H9 (cell line): ENCODE data around the gene SLC35B2. TPM values are rescaled to one million over a fixed set of nuclear protein-coding genes. Genes with fewer than 3 reads are reported as not detected.

Experiments used
- DNase-seq: peaks from one replicate; pipeline ENCODE4 v3.0.0-alpha.2; 2017
- H2AFZ ChIP-seq: one replicate; pipeline ENCODE4 v1.6.1; 2013; ENCODE audit warnings: mild to moderate bottlenecking, low read length, control low read depth, moderate library complexity
- H2AK5ac ChIP-seq: 2 replicates; pipeline ENCODE4 v1.6.1; 2013; ENCODE audit warnings: low read length, control low read depth, mixed read lengths; ENCODE audit not compliant: insufficient read length
- H2BK120ac ChIP-seq: one replicate; pipeline ENCODE4 v1.6.1; 2013; ENCODE audit warnings: low read depth, mild to moderate bottlenecking, low read length, control low read depth, inconsistent platforms; ENCODE audit not compliant: poor library complexity, severe bottlenecking
- H2BK12ac ChIP-seq: 2 replicates; pipeline ENCODE4 v1.6.1; 2013; ENCODE audit warnings: low read length, control low read depth, mixed read lengths, low read depth; ENCODE audit not compliant: insufficient read length
- H2BK15ac ChIP-seq: 2 replicates; pipeline ENCODE4 v1.6.1; 2013; ENCODE audit warnings: low read depth, low read length, control low read depth
- H2BK20ac ChIP-seq: one replicate; pipeline ENCODE4 v1.6.1; 2013; ENCODE audit warnings: low read depth, mild to moderate bottlenecking, low read length, control low read depth, inconsistent platforms; ENCODE audit not compliant: poor library complexity, severe bottlenecking
- H2BK5ac ChIP-seq: 2 replicates; pipeline ENCODE4 v1.6.1; 2013; ENCODE audit warnings: low read length, control low read depth, mixed read lengths; ENCODE audit not compliant: insufficient read length
- H3K14ac ChIP-seq: 2 replicates; pipeline ENCODE4 v1.6.1; 2013; ENCODE audit warnings: low read length, control low read depth; ENCODE audit not compliant: insufficient read depth
- H3K18ac ChIP-seq: 2 replicates; pipeline ENCODE4 v1.6.1; 2013; ENCODE audit warnings: low read depth, mild to moderate bottlenecking, mixed read lengths, low read length, control low read depth; ENCODE audit not compliant: insufficient read length
- H3K23ac ChIP-seq: 2 replicates; pipeline ENCODE4 v1.6.1; 2013; ENCODE audit warnings: low read length, control low read depth, mixed read lengths, low read depth; ENCODE audit not compliant: insufficient read length
- H3K23me2 ChIP-seq: 2 replicates; pipeline ENCODE4 v1.6.1; 2013; ENCODE audit warnings: low read depth, mild to moderate bottlenecking, mixed read lengths, low read length, control low read depth; ENCODE audit not compliant: insufficient read length, poor library complexity, severe bottlenecking
- H3K27ac ChIP-seq: 2 replicates; pipeline ENCODE4 v1.5.1; 2013; ENCODE audit warnings: low read length, control low read depth, mixed read lengths, low read depth; ENCODE audit not compliant: insufficient read length
- H3K27me3 ChIP-seq: 2 replicates; pipeline ENCODE4 v1.6.1; 2013; ENCODE audit warnings: low read length, control low read depth, inconsistent platforms; ENCODE audit not compliant: insufficient read depth
- H3K4ac ChIP-seq: 2 replicates; pipeline ENCODE4 v1.6.1; 2013; ENCODE audit warnings: low read depth, mild to moderate bottlenecking, control low read depth, inconsistent platforms, low read length, moderate library complexity
- H3K4me1 ChIP-seq: 2 replicates; pipeline ENCODE4 v1.6.1; 2013; ENCODE audit warnings: low read length, control low read depth, inconsistent platforms; ENCODE audit not compliant: insufficient read depth
- H3K4me2 ChIP-seq: 2 replicates; pipeline ENCODE4 v1.6.1; 2013; ENCODE audit warnings: low read length, control low read depth, mixed read lengths; ENCODE audit not compliant: insufficient read length, insufficient read depth
- H3K56ac ChIP-seq: 2 replicates; pipeline ENCODE4 v1.6.1; 2013; ENCODE audit warnings: low read depth, mild to moderate bottlenecking, mixed read lengths, low read length, control low read depth; ENCODE audit not compliant: insufficient read length
- H3K79me1 ChIP-seq: 2 replicates; pipeline ENCODE4 v1.6.1; 2013; ENCODE audit warnings: low read depth, mild to moderate bottlenecking, moderate library complexity, low read length, control low read depth, inconsistent platforms; ENCODE audit not compliant: insufficient read depth, poor library complexity, severe bottlenecking
- H3K79me2 ChIP-seq: 2 replicates; pipeline ENCODE4 v1.6.1; 2013; ENCODE audit warnings: low read length, control low read depth, inconsistent platforms; ENCODE audit not compliant: insufficient read depth
- H3K9ac ChIP-seq: 2 replicates; pipeline ENCODE4 v1.6.1; 2013; ENCODE audit warnings: low read length, control low read depth, mixed read lengths; ENCODE audit not compliant: insufficient read length; ENCODE audit errors: extremely low read depth
- H3K9me3 ChIP-seq: one replicate; pipeline ENCODE4 v1.6.1; 2013; ENCODE audit warnings: low read depth, low read length, inconsistent platforms; ENCODE audit not compliant: control insufficient read depth
- H3T11ph ChIP-seq: one replicate; pipeline ENCODE4 v1.6.1; 2013; ENCODE audit warnings: mild to moderate bottlenecking, low read length, control low read depth, inconsistent platforms
- H4K20me1 ChIP-seq: one replicate; pipeline ENCODE4 v1.6.1; 2013; ENCODE audit not compliant: control insufficient read depth, insufficient read length, insufficient read depth
- H4K5ac ChIP-seq: 2 replicates; pipeline ENCODE4 v1.6.1; 2013; ENCODE audit warnings: low read depth, mild to moderate bottlenecking, mixed read lengths, low read length, control low read depth; ENCODE audit not compliant: insufficient read length
- H4K8ac ChIP-seq: replicated peaks from 2 replicates; pipeline ENCODE4 v1.6.1; 2013; ENCODE audit warnings: low read length, control low read depth, mixed read lengths, low read depth; ENCODE audit not compliant: insufficient read length
- H4K91ac ChIP-seq: 2 replicates; pipeline ENCODE4 v1.6.1; 2013; ENCODE audit warnings: low read depth, mild to moderate bottlenecking, moderate library complexity, mixed read lengths, low read length, control low read depth; ENCODE audit not compliant: insufficient read length
- H3K27ac Mint-ChIP-seq, 3 experiments: 2 replicates in 2 of 3; 3 replicates in 1 of 3; pipeline ENCODE4 v1.8.0; 2020 to 2021; ENCODE audit warnings: mixed read lengths in 3 of 3, mild to moderate bottlenecking in 1 of 3, moderate library complexity in 1 of 3
- H3K27me3 Mint-ChIP-seq: 2 replicates; pipeline ENCODE4 v1.8.0; 2021; ENCODE audit warnings: low read depth, mild to moderate bottlenecking, moderate library complexity, mixed read lengths
- H3K36me3 Mint-ChIP-seq, 3 experiments: 2 replicates in 2 of 3; 3 replicates in 1 of 3; pipeline ENCODE4 v1.8.0; 2020 to 2021; ENCODE audit warnings: low read depth in 3 of 3, mixed read lengths in 3 of 3; ENCODE audit not compliant: insufficient read depth in 1 of 3
- H3K4me1 Mint-ChIP-seq, 2 experiments: 2 replicates each; pipeline ENCODE4 v1.8.0; 2020; ENCODE audit warnings: mixed read lengths in 2 of 2
- H3K4me3 Mint-ChIP-seq, 2 experiments: 2 replicates in 1 of 2; 3 replicates in 1 of 2; pipeline ENCODE4 v1.8.0; 2020 to 2021; ENCODE audit warnings: mild to moderate bottlenecking in 2 of 2, mixed read lengths in 2 of 2, moderate library complexity in 1 of 2
- H3K9me3 Mint-ChIP-seq, 2 experiments: 2 replicates in 1 of 2; 3 replicates in 1 of 2; pipeline ENCODE4 v1.8.0; 2020; ENCODE audit warnings: mild to moderate bottlenecking in 2 of 2, mixed read lengths in 2 of 2, moderate library complexity in 1 of 2
- CTCF ChIP-seq: fragments of 200-600 bp; sonication (generic); conservative IDR thresholded peaks from 3 replicates; pipeline ENCODE4 v1.8.0; 2021; ENCODE audit warnings: antibody characterized with exemption, mild to moderate bottlenecking
- WGBS: extraction: QIAGEN DNeasy Blood & Tissue Kit; methylation state at CpG from one replicate; pipeline ENCODE4 v1.1.7; 2013; ENCODE audit warnings: missing lambda C conversion rate, low lambda C conversion rate, mixed read lengths; ENCODE audit not compliant: insufficient read length; ENCODE audit errors: extremely low coverage; 5-methylcytosine and 5-hydroxymethylcytosine counted together
- total RNA-seq: library from RNA; stranded (reverse); gene quantifications from 2 replicates; pipeline ENCODE4 v1.2.1, GENCODE V29; 2021

SLC35B2 gene
- total RNA-seq, 1 experiment from 2014 or later: 34.5 TPM

GRCh38 chr6:44273617-44274016 is 16.3 kb upstream of the SLC35B2 start:
- no peak overlapping the region for H2AFZ ChIP-seq
- H3K23me2 ChIP-seq: peaks cover 5% of the 10 kb centered on the region
- H4K5ac ChIP-seq: no peak overlapping the region
- Mint-ChIP-seq H3K4me1 (peaks cover 23 to 37% of the 10 kb centered on the region in 2 experiments), H3K36me3 (no peaks in the 10 kb centered on the region; a peak in 1 of 7 replicates), H3K27me3 (peaks cover 20% of the 10 kb centered on the region), H3K27ac (no peak overlapping the region), H3K4me3 (no peak overlapping the region), H3K9me3 (no peaks in the 10 kb centered on the region)
- H3K18ac ChIP-seq: no peak overlapping the region
- no peak overlapping the region for H2AK5ac ChIP-seq
- H4K91ac ChIP-seq: no peak overlapping the region
- no peak overlapping the region for H2BK15ac ChIP-seq
- no peak overlapping the region for H3K14ac ChIP-seq
- H3K79me2 ChIP-seq: no peaks in the 10 kb centered on the region
- H3K79me1 ChIP-seq: no peaks in the 10 kb centered on the region
- peaks cover 3% of the 10 kb centered on the region for H4K20me1 ChIP-seq
- no peak overlapping the region for H3K56ac ChIP-seq
- no CpG with 5 or more reads among the region's 1 CpG for WGBS
- no peak for TF ChIP-seq CTCF
- H3K4me1 ChIP-seq: peaks cover 10% of the 10 kb centered on the region; the same call in 1 of the 2 replicates
- H3K4ac ChIP-seq: no peak overlapping the region
- H2BK12ac ChIP-seq: no peak overlapping the region
- H4K8ac ChIP-seq: no peak overlapping the region
- no peaks in the 10 kb centered on the region for H3K9me3 ChIP-seq
- no peak overlapping the region for H2BK20ac ChIP-seq
- no peak overlapping the region for H3K23ac ChIP-seq
- peaks cover 7% of the 10 kb centered on the region; the same call in 1 of the 2 replicates for H3K27me3 ChIP-seq
- H3K9ac ChIP-seq: no peak overlapping the region
- no peak overlapping the region for H3T11ph ChIP-seq
- no peak overlapping the region for H3K4me2 ChIP-seq
- no peak overlapping the region for H2BK5ac ChIP-seq
- H3K27ac ChIP-seq: no peak overlapping the region
- DNase-seq: no peak
- no peak overlapping the region for H2BK120ac ChIP-seq
